Stomach (tissue), 4 donors: ENCODE measurements around the gene THSD7A.

Experiments
- EP300 ChIP-seq: sonication (generic); formaldehyde crosslinking; IDR thresholded peaks from one replicate; pipeline ENCODE4 v1.6.1; 2017; ENCODE audit warnings: antibody characterized with exemption
- TF ChIP-seq, protein P1 (sequence below), 7 experiments: fragments of 450-650 bp in 4 of 7; fragments of 200-600 bp in 3 of 7; sonication (generic) in 3 of 7; IDR thresholded peaks; one replicate each; pipeline ENCODE4 v1.5.1; 2016 to 2019; ENCODE audit warnings: antibody characterized with exemption in 7 of 7, control low read depth in 2 of 7, mild to moderate bottlenecking in 1 of 7

- TF ChIP-seq, protein P1, sequence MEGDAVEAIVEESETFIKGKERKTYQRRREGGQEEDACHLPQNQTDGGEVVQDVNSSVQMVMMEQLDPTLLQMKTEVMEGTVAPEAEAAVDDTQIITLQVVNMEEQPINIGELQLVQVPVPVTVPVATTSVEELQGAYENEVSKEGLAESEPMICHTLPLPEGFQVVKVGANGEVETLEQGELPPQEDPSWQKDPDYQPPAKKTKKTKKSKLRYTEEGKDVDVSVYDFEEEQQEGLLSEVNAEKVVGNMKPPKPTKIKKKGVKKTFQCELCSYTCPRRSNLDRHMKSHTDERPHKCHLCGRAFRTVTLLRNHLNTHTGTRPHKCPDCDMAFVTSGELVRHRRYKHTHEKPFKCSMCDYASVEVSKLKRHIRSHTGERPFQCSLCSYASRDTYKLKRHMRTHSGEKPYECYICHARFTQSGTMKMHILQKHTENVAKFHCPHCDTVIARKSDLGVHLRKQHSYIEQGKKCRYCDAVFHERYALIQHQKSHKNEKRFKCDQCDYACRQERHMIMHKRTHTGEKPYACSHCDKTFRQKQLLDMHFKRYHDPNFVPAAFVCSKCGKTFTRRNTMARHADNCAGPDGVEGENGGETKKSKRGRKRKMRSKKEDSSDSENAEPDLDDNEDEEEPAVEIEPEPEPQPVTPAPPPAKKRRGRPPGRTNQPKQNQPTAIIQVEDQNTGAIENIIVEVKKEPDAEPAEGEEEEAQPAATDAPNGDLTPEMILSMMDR (IDR thresholded peaks at IDR 0.05) = peak in 4 of 7 experiments; percentile 46 to 75 (median 64)
- TF ChIP-seq EP300 = no peak
Measured at GRCh38 chr7:11343818-11344413, 488.1 kb downstream of the THSD7A start.
